HEK293 (cell line): ENCODE data around the gene ZNF26.

Experiments used
- ATF2 ChIP-seq: fragments of 450-650 bp; formaldehyde crosslinking; IDR thresholded peaks from 2 replicates; pipeline ENCODE4 v1.5.1; 2016; ENCODE audit warnings: missing biosample characterization, missing genetic modification characterization, low read depth
- KLF16 ChIP-seq: fragments of 450-650 bp; formaldehyde crosslinking; IDR thresholded peaks from 2 replicates; pipeline ENCODE4 v1.5.1; 2017; ENCODE audit warnings: missing biosample characterization, missing genetic modification characterization
- PATZ1 ChIP-seq: fragments of 450-650 bp; formaldehyde crosslinking; IDR thresholded peaks from 2 replicates; pipeline ENCODE4 v1.5.1; 2016; ENCODE audit warnings: missing biosample characterization, missing genetic modification characterization
- PRDM4 ChIP-seq: fragments of 450-650 bp; formaldehyde crosslinking; IDR thresholded peaks from 2 replicates; pipeline ENCODE4 v1.5.1; 2017; ENCODE audit warnings: missing biosample characterization, missing genetic modification characterization
- SCRT2 ChIP-seq: fragments of 450-650 bp; formaldehyde crosslinking; IDR thresholded peaks from 2 replicates; pipeline ENCODE4 v1.5.1; 2016; ENCODE audit warnings: missing biosample characterization, missing genetic modification characterization
- SETDB1 ChIP-seq: IDR thresholded peaks from one replicate; pipeline ENCODE4 v1.6.1; 2017; ENCODE audit warnings: mild to moderate bottlenecking, low read length, moderate library complexity, mixed read lengths; ENCODE audit not compliant: insufficient read length
- TRIM28 ChIP-seq: IDR thresholded peaks from 2 replicates; pipeline ENCODE4 v1.6.1; 2011; ENCODE audit warnings: low read length, control low read depth, borderline replicate concordance
- ZFP3 ChIP-seq: fragments of 450-650 bp; formaldehyde crosslinking; IDR thresholded peaks from 2 replicates; pipeline ENCODE4 v1.5.1; 2016; ENCODE audit warnings: low read depth, missing biosample characterization, missing genetic modification characterization
- ZFP37 ChIP-seq: fragments of 450-650 bp; formaldehyde crosslinking; IDR thresholded peaks from 2 replicates; pipeline ENCODE4 v1.5.1; 2016; ENCODE audit warnings: missing biosample characterization, missing genetic modification characterization
- ZNF18 ChIP-seq: fragments of 450-650 bp; formaldehyde crosslinking; IDR thresholded peaks from 2 replicates; pipeline ENCODE4 v1.5.1; 2016; ENCODE audit warnings: missing biosample characterization, missing genetic modification characterization
- ZNF221 ChIP-seq: fragments of 450-650 bp; formaldehyde crosslinking; IDR thresholded peaks from 2 replicates; pipeline ENCODE4 v1.5.1; 2017; ENCODE audit warnings: missing biosample characterization, missing genetic modification characterization, borderline replicate concordance
- ZNF223 ChIP-seq: fragments of 450-650 bp; formaldehyde crosslinking; IDR thresholded peaks from 2 replicates; pipeline ENCODE4 v1.5.1; 2016; ENCODE audit warnings: missing biosample characterization, missing genetic modification characterization
- ZNF280C ChIP-seq: fragments of 450-650 bp; formaldehyde crosslinking; IDR thresholded peaks from 2 replicates; pipeline ENCODE4 v1.5.1; 2016; ENCODE audit warnings: missing biosample characterization, missing genetic modification characterization
- ZNF423 ChIP-seq: fragments of 450-650 bp; formaldehyde crosslinking; IDR thresholded peaks from 2 replicates; pipeline ENCODE4 v1.5.1; 2016; ENCODE audit warnings: missing biosample characterization, missing genetic modification characterization
- ZNF433 ChIP-seq: fragments of 450-650 bp; formaldehyde crosslinking; IDR thresholded peaks from 2 replicates; pipeline ENCODE4 v1.5.1; 2016; ENCODE audit warnings: missing biosample characterization, missing genetic modification characterization, low read depth
- ZNF473 ChIP-seq: fragments of 450-650 bp; formaldehyde crosslinking; IDR thresholded peaks from 2 replicates; pipeline ENCODE4 v1.5.1; 2017; ENCODE audit warnings: missing biosample characterization, missing genetic modification characterization
- ZNF521 ChIP-seq: fragments of 450-650 bp; formaldehyde crosslinking; IDR thresholded peaks from 2 replicates; pipeline ENCODE4 v1.5.1; 2017; ENCODE audit warnings: missing biosample characterization, mild to moderate bottlenecking, missing genetic modification characterization
- ZNF555 ChIP-seq: fragments of 450-650 bp; formaldehyde crosslinking; conservative IDR thresholded peaks from 2 replicates; pipeline ENCODE4 v1.5.1; 2017; ENCODE audit warnings: missing biosample characterization, mild to moderate bottlenecking, missing genetic modification characterization, inconsistent platforms
- ZNF558 ChIP-seq: fragments of 450-650 bp; formaldehyde crosslinking; IDR thresholded peaks from 2 replicates; pipeline ENCODE4 v1.5.1; 2016; ENCODE audit warnings: missing biosample characterization, missing genetic modification characterization
- ZNF585B ChIP-seq: fragments of 450-650 bp; formaldehyde crosslinking; IDR thresholded peaks from 2 replicates; pipeline ENCODE4 v1.5.1; 2016; ENCODE audit warnings: missing biosample characterization, missing genetic modification characterization
- ZNF600 ChIP-seq: fragments of 450-650 bp; formaldehyde crosslinking; IDR thresholded peaks from 2 replicates; pipeline ENCODE4 v1.5.1; 2016; ENCODE audit warnings: missing biosample characterization, missing genetic modification characterization
- ZNF658 ChIP-seq: fragments of 450-650 bp; formaldehyde crosslinking; IDR thresholded peaks from 2 replicates; pipeline ENCODE4; 2016; ENCODE audit warnings: missing biosample characterization, missing genetic modification characterization
- ZNF776 ChIP-seq: fragments of 450-650 bp; formaldehyde crosslinking; IDR thresholded peaks from 2 replicates; pipeline ENCODE4 v1.5.0; 2017; ENCODE audit warnings: missing biosample characterization, missing genetic modification characterization, borderline replicate concordance
- ZNF791 ChIP-seq: fragments of 450-650 bp; formaldehyde crosslinking; IDR thresholded peaks from 2 replicates; pipeline ENCODE4 v1.5.1; 2016; ENCODE audit warnings: missing biosample characterization, missing genetic modification characterization
- ZNF843 ChIP-seq: fragments of 450-650 bp; formaldehyde crosslinking; IDR thresholded peaks from 2 replicates; pipeline ENCODE4 v1.5.1; 2016; ENCODE audit warnings: missing biosample characterization, missing genetic modification characterization
- ZSCAN23 ChIP-seq: fragments of 450-650 bp; formaldehyde crosslinking; IDR thresholded peaks from 2 replicates; pipeline ENCODE4 v1.5.1; 2016; ENCODE audit warnings: missing biosample characterization, missing genetic modification characterization
- ZSCAN5A ChIP-seq: fragments of 450-650 bp; formaldehyde crosslinking; IDR thresholded peaks from 2 replicates; pipeline ENCODE4 v1.5.1; 2016; ENCODE audit warnings: missing biosample characterization, missing genetic modification characterization

ZNF26 gene

GRCh38 chr12:132955094-132956010 is 30.8 kb upstream of the ZNF26 start (continued):
- TF ChIP-seq ZSCAN5A (tag by site-specific recombination) = no peak
- TF ChIP-seq SETDB1 = no peak
- peak; percentile 81 for TF ChIP-seq PATZ1 (tag by site-specific recombination)
- TF ChIP-seq ZNF600 (tag by site-specific recombination) = no peak
- no peak for TF ChIP-seq ZNF555 (tag by site-specific recombination)
- no peak for TF ChIP-seq ZNF280C
- no peak for TF ChIP-seq ZFP37 (tag by site-specific recombination)
- peak; percentile 45; the same call in 1 of the 2 replicates for TF ChIP-seq ZNF423
- TF ChIP-seq PRDM4 (tag by site-specific recombination) = no peak
- no peak for TF ChIP-seq ATF2 (tag by site-specific recombination)
- no peak for TF ChIP-seq ZNF473 (tag by site-specific recombination)
- peak; percentile 55 for TF ChIP-seq ZNF18 (tag by site-specific recombination)
- TF ChIP-seq KLF16 (tag by site-specific recombination) = no peak
- no peak for TF ChIP-seq ZNF221
- no peak for TF ChIP-seq SCRT2 (tag by site-specific recombination)
- no peak for TF ChIP-seq ZNF521 (tag by site-specific recombination)
- no peak for TF ChIP-seq ZNF658
- no peak for TF ChIP-seq ZNF791 (tag by site-specific recombination)
- no peak for TF ChIP-seq ZNF585B (tag by site-specific recombination)
- TF ChIP-seq ZNF776 (tag by site-specific recombination) = no peak
- no peak for TF ChIP-seq ZNF843
- TF ChIP-seq ZNF223 (tag by site-specific recombination) = no peak
- no peak for TF ChIP-seq ZNF433 (tag by site-specific recombination)
- no peak for TF ChIP-seq TRIM28
- no peak for TF ChIP-seq ZFP3 (tag by site-specific recombination)
- no peak for TF ChIP-seq ZNF558
- no peak for TF ChIP-seq ZSCAN23
